ENCODE results near the gene TADA2B.
"Not testable (repeated sequence)": the region's sequence is repeated elsewhere in the genome, so short reads cannot be mapped to it uniquely, and the experiment has no call there.

The TADA2B gene

GRCh38 chr4:7083597-7084563, 40.7 kb downstream of the TADA2B start:
- DNase-seq: no peak

DNA sequence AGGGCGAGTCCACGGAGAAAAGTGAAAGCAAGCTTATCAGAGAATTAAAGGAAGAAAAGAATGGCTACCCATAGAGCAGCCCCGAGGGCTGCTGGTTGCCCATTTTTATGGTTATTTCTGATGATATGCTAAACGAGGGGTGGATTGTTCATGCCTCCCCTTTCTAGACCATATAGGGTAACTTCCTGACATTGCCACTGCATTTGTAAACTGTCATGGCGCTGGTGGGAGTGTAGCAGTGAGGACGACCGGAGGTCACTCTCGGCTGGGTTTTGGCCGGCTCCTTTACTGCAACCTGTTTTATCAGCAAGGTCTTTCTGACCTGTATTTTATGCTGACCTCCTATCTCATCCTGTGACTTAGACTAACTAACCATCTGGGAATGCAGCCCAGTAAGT, 41.4 kb downstream of the TADA2B start:
- DNase-seq: not testable (repeated sequence)

DNA sequence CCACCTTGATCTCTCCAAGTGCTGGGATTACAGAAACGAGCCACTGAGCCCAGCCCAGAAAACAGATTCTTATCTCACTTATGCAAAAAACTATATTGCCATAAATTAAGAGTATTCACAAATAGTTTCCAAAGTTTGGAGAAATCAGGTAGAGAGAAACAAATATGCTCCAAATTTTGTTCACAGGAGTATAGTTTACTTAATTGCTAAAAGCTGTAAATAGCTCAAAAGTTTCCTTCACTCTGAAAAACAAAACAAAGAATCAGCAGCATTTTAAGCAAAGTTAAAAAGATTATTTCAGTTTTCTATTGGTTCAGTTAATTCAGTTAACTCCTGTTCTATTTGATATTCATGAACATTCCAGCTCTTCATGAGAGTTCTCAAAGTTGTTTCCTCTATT, 43.2 kb downstream of the TADA2B start:
- no peak for DNase-seq

GRCh38 chr4:7087036-7087435, 43.9 kb downstream of the TADA2B start:
- DNase-seq: no peak

- peak; percentile 34 for DNase-seq
Measured at GRCh38 chr4:7089213-7089986, 46.2 kb downstream of the TADA2B start.

- no peak for DNase-seq
Measured at GRCh38 chr4:7092026-7092425, 48.9 kb downstream of the TADA2B start.

- no peak for DNase-seq
Measured at GRCh38 chr4:7094916-7095315, 51.7 kb downstream of the TADA2B start.

- no peak for DNase-seq
Measured at GRCh38 chr4:7095611-7096155, 52.5 kb downstream of the TADA2B start.

DNA sequence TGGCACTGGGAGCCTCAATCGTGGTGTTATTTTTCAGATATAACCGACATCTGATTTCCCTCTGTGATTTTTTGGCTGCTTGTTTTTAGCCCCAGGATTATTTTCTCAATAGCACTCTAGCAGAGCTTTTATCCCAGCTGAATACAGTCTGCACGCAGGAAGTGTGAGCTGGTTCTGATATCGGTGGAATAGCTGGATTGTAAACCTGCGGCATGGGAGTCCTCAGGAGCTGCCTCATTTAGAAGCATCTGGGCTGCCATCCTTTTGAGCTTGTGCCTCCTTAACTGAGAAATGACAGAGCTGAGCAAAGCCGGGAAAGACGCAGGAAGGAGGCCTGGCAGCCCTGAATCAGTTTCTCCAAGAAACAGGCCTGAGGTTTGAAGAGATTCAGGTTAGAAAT, 53.1 kb downstream of the TADA2B start:
- DNase-seq: no peak

DNA sequence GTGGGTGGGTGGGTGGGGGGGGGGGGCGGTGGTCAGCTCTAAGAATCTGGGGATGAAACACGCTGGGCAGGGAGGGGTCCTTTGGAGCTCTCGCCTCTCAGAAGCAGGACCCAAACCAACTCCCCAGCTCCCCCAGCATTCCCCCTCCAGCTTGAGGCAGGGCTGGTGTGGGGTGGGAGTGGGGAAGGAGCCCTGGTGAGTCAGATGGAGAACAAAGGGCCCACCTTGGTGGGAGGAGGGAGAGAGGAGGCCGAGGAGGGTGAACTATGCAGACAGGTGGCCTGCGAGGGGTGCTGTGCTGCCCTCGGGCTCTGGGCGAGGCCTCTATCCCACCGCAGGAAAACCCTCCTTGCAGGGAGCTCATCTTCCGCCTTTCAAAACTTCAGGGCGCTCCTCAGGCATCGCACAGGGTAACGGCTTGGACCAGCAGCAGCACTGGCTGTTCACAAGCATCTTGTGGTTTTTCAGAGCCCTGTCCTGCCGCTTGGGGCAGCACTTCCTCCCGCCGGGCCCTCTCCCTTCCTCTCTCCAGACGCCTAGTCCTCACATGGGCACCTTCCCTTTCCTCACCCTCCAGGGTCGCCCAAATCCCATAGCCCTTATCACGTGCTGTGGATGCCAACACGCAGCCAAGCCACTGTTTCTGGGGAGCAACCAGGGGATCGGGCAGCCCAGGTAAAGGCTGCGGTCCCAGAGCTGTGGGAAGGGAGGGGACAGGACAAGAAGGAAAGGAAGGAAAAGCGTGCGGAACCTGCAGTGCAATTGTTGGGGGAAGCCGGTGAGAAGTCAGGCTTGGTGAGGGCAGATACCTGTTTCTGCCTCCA, 58.7 kb downstream of the TADA2B start:
- DNase-seq: peak; percentile 92

GRCh38 chr4:7102516-7102909, 59.3 kb downstream of the TADA2B start:
- DNase-seq: not testable (repeated sequence)

- peak; percentile 87 for DNase-seq
Measured at GRCh38 chr4:7103031-7103606, 59.9 kb downstream of the TADA2B start.

DNA sequence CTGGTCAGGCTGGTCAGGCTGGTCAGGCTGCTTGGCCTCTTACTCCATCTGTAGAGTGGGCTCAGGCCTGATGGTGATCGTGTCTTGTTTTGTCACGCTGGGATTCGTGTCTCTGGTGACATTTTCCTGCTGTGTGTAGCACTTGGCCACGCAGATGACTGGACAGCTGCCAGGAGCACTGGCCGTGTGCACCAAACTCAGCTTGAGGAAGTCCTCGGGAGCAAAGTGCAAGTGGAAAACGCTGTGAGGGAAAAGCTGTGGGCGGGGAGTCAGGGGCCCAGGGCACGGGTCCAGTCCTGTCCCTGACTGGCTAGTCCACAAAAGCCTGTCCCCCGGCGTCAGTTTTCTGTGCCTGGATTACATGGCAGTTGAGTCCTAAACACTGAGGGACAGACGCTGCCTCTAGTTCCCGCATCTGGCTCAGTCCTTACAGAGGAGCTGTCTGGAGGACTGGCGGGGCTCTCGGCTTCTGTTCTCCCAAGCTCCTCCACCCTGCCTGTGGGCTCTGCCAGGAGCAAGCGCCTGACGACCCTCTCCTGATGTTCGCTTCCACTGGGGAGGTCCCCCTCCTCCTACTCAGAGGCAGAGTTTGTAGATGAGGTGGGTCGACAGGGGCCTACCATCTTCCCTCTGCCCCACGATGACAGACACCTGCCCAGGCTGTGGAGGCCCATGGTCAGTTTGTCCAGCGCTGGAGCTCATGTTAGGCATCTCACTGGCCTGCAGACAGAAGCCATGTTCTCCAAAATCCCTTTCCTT, 60.6 kb downstream of the TADA2B start:
- peak; percentile 75 for DNase-seq

DNA sequence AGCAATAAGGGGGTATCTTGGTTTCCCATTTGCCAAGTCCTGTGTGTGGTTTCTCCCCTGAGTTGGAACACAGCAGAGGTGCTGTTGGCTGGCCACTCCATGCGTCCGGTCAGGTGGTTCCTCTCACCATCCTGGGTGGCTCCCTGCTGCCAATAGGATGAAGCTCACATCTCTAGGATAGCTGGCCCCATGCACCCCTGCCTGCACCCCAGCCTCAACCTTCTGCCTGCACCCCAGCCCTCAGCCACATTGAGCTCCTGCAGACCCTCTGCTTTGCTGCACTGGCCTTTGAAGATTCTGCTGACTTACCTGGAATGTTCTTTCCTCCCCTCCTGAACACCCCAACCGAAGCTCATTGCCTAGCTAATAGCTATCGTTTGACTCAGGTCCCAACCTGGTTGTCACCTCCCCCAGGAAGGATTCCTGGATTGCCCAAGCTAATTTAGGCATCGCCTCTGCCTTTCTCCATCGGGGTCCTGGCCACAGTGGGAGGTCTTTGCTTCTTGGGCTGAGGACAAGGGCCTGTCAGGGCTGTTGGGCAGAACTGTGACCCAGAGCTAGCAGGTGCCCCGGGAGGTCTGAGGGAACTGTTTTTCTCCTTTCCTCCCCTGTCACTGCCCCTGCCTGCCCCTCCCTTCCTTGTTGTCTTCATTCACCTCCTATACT, 61.3 kb downstream of the TADA2B start:
- DNase-seq: no peak

DNA sequence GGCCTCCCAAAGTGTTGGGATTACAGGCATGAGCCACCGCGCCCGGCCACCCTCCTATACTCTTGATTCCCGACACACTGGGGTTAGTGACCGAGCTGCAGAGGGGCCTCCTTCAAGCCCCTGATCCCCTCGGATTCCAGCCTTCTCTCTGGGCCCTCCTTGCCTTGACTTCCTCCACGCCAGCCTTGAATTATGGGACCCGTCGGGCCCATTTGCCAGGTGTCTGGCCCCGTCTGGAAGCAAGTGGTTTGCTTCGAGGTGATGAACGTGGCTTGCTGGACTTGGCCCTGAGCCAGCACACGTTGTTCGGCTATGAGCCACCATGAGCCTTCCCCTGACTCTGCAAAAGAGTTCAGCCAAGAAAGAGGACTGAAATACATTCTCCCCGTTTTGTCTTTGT, 62.1 kb downstream of the TADA2B start:
- DNase-seq: no peak

DNA sequence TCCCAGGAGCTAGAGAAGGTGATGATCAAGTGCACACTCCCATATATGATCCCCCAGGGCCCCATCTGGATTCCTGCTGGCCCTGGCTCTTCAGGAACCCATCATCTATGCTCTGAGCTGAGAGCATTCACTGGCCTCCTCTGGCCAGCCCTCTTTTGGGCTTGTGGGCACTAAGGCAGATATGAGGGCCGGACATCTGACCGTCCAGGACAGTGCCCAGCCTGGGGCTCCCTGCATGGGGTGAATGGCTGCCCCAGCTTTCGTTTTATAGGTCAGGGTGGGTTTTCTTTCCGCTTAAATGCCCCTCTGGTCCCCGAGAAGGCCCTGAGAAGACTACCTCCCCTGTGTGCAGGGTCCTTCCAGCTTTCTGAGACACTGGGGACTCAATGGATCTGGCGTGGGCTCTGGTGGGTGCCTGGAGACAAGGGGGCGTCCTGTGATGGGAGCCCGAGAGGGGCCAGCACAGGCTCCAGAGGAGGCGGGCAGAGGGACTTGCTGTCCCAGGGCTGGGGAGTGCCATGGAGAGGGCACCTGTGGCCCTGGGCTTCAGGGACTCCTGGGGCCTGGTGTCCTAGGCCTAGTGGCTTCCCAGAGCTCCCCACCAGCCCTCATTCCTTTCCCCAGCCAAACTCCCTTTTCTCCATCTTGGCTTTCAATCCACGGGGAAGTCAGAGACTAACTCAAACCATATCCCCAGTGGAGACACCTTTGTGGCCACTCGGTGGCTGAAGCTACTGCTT, 64.2 kb downstream of the TADA2B start:
- DNase-seq: no peak

All from eye (tissue), 1 donor.